Measurements from ENCODE around the gene PEG3. TPM values are rescaled to one million over a fixed set of nuclear protein-coding genes. Genes with fewer than 3 reads are reported as not detected.

Gene PEG3
- total RNA-seq, 1 experiment from 2014 or later = 353 TPM

DNA sequence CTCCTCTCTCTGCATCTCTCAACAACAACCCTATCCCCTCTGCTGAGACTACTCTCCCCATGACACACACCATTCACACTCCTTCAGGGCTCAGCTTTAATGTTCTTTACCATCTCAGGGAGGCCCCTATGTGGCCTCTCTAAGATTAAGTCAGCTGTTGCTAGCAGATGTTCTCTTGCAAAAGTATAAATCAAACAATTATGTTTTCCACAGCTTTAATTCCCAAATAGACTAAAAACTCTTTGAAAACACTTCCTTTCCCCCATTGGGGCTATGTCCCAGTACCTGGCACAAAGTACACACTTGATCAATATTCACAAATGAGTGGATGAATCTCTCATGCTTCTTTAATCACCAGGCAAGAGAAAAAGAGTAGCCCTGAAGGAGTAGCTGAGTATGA, 5.1 kb downstream of the PEG3 start:
- intact Hi-C loops (cut with micrococcal nuclease; ENCODE audit: unreplicated experiment) = loop anchor here (5.0 kb wide), 1 partner anchor 262 kb away; no protein-coding TSS in a partner anchor
- Histone ChIP-seq H3K9me3 (ENCODE audit: low read depth, low read length, poor library complexity, severe bottlenecking) (no peaks in the 10 kb centered on the region), H3K27me3 (replicated peaks; ENCODE audit: insufficient read depth, low read depth, low read length, poor library complexity) (no peaks in the 10 kb centered on the region), H3K27ac (ENCODE audit: low read depth, low read length, poor library complexity, severe bottlenecking) (no peak overlapping the region), H3K36me3 (ENCODE audit: insufficient read depth, low read length, poor library complexity, severe bottlenecking) (peaks cover 53% of the 10 kb centered on the region), H3K4me1 (ENCODE audit: insufficient read depth, low read length, poor library complexity, severe bottlenecking) (peaks cover 7% of the 10 kb centered on the region), H3K4me3 (ENCODE audit: low read depth, low read length, poor library complexity, severe bottlenecking) (no peak overlapping the region)
- TF ChIP-seq CTCF (conservative IDR thresholded peaks at IDR 0.05; ENCODE audit: low read depth, low read length) = no peak
- no peak for TF ChIP-seq EZH2 (IDR thresholded peaks at IDR 0.05; ENCODE audit: borderline replicate concordance, low read depth, low read length, poor library complexity, severe bottlenecking)
- ChIA-PET CTCF (no interaction called here), POLR2A (ENCODE audit: low non-redundant PET) (interaction anchor here (0.6 kb wide), 1 partner anchor 248 kb away, joined by 3 read pairs; no protein-coding TSS in a partner anchor)
- BruUV-seq (replicated peaks) = TSS peak; percentile 0
- no peak for DNase-seq (ENCODE audit: low spot score)

DNA sequence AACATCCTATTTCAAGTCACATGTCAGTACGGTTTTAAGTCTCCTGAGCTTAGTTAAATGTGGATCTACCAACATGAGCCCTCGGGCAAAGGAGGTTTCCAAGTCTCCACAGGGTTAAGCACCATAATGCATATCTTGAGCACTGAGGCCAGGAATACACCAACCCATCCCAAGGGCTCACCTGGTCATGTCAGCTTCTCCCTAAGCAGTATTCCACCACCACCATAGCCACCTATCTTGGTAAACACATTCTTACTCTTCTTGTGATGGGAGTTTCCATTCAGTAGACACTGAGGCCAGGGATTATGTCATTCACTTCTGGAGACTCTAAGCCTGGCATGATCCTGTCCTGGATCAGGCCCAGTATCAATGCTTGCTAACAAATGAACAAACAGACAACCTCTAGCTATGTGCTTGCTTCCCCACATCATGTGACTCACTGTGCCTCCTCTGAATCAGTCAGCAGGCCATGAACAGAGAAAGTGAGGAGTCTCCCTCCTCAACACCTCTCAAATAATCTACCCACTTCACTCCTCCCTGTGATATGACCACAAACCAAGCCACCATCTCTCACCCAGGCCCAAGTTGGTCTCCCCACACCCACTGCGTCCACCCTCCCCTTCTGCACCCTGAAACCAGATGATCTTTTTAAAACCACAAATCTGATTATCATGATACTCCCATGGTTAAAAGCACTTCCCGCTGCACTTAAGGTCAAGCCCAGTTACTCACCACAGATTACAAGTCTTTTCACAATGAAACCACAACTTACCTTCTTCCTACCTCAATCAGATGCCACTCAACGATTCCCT, 5.8 kb downstream of the PEG3 start:
- BruUV-seq (replicated peaks) = no TSS peak
- Histone ChIP-seq H3K4me1 (ENCODE audit: insufficient read depth, low read length, poor library complexity, severe bottlenecking) (peaks cover 7% of the 10 kb centered on the region), H3K27ac (ENCODE audit: low read depth, low read length, poor library complexity, severe bottlenecking) (no peak overlapping the region), H3K9me3 (ENCODE audit: low read depth, low read length, poor library complexity, severe bottlenecking) (no peaks in the 10 kb centered on the region), H3K27me3 (replicated peaks; ENCODE audit: insufficient read depth, low read depth, low read length, poor library complexity) (no peaks in the 10 kb centered on the region), H3K4me3 (ENCODE audit: low read depth, low read length, poor library complexity, severe bottlenecking) (no peak overlapping the region), H3K36me3 (ENCODE audit: insufficient read depth, low read length, poor library complexity, severe bottlenecking) (peaks cover 60% of the 10 kb centered on the region)
- intact Hi-C loops (cut with micrococcal nuclease; ENCODE audit: unreplicated experiment) = loop anchor here (5.0 kb wide), 1 partner anchor 263 kb away; no protein-coding TSS in a partner anchor
- no peak for DNase-seq (ENCODE audit: low spot score)
- CTCF ChIA-PET = no interaction called here
- TF ChIP-seq EZH2 (IDR thresholded peaks at IDR 0.05; ENCODE audit: borderline replicate concordance, low read depth, low read length, poor library complexity, severe bottlenecking) (no peak), CTCF (conservative IDR thresholded peaks at IDR 0.05; ENCODE audit: low read depth, low read length) (no peak)
- POLR2A ChIA-PET (ENCODE audit: low non-redundant PET) = interaction anchor here (0.6 kb wide), 1 partner anchor 249 kb away, joined by 3 read pairs; no protein-coding TSS in a partner anchor

GRCh38 chr19:56832352-56832928, 8.1 kb downstream of the PEG3 start:
- BruUV-seq (replicated peaks) = no TSS peak
- Histone ChIP-seq H3K36me3 (ENCODE audit: insufficient read depth, low read length, poor library complexity, severe bottlenecking) (peaks cover 68% of the 10 kb centered on the region), H3K4me1 (ENCODE audit: insufficient read depth, low read length, poor library complexity, severe bottlenecking) (peaks cover 7% of the 10 kb centered on the region), H3K27me3 (replicated peaks; ENCODE audit: insufficient read depth, low read depth, low read length, poor library complexity) (no peaks in the 10 kb centered on the region), H3K4me3 (ENCODE audit: low read depth, low read length, poor library complexity, severe bottlenecking) (no peak overlapping the region), H3K9me3 (ENCODE audit: low read depth, low read length, poor library complexity, severe bottlenecking) (no peaks in the 10 kb centered on the region), H3K27ac (ENCODE audit: low read depth, low read length, poor library complexity, severe bottlenecking) (no peak overlapping the region)
- DNase-seq (ENCODE audit: low spot score) = no peak
- ChIA-PET POLR2A (ENCODE audit: low non-redundant PET) (no interaction called here), CTCF (no interaction called here)
- TF ChIP-seq EZH2 (IDR thresholded peaks at IDR 0.05; ENCODE audit: borderline replicate concordance, low read depth, low read length, poor library complexity, severe bottlenecking) = no peak
- no peak for TF ChIP-seq CTCF (conservative IDR thresholded peaks at IDR 0.05; ENCODE audit: low read depth, low read length)
- intact Hi-C loops (cut with micrococcal nuclease; ENCODE audit: unreplicated experiment) = no loop called here

Data from A673 (cell line).